GM12874 (cell line): ENCODE results near the gene FLNA.

ENCODE experiments used
- CTCF ChIP-seq: IDR thresholded peaks from 2 replicates; pipeline ENCODE4 v1.5.1; 2011; ENCODE audit warnings: low read depth, mild to moderate bottlenecking, control low read depth, low read length, moderate library complexity; ENCODE audit not compliant: insufficient read depth

Gene FLNA

GRCh38 chrX:154358829-154359228, 15.6 kb downstream of the FLNA start:
- TF ChIP-seq CTCF = no peak

GRCh38 chrX:154358011-154358410, 16.4 kb downstream of the FLNA start:
- TF ChIP-seq CTCF = no peak

GRCh38 chrX:154357205-154357604, 17.2 kb downstream of the FLNA start:
- TF ChIP-seq CTCF = no peak

GRCh38 chrX:154356596-154356995, 17.8 kb downstream of the FLNA start:
- no peak for TF ChIP-seq CTCF

GRCh38 chrX:154355776-154356140, 18.7 kb downstream of the FLNA start:
- no peak for TF ChIP-seq CTCF

GRCh38 chrX:154355094-154355775, 19.2 kb downstream of the FLNA start:
- no peak for TF ChIP-seq CTCF

- TF ChIP-seq CTCF = no peak
These were observed 19.9 kb downstream of the FLNA start for GRCh38 chrX:154354516-154354915.
